Activated T-helper 2 cell treated with anti-CD3 and anti-CD28 coated beads, Interferon-gamma antibody, Interleukin-2, Interleukin-4, amounts not matched to agents 10 μg/mL and 5 μg/mL and 100 μg/mL, durations not matched to agents 14 hours and 24 hours and 36 hours (primary cell): ENCODE results near the gene TUBAL3. TPM values are rescaled to one million over a fixed set of nuclear protein-coding genes. Genes with fewer than 3 reads are reported as not detected.
A peak's percentile ranks its signal among the peaks of the same experiment; 100 is the strongest.
"Not testable (repeated sequence)": the region's sequence is repeated elsewhere in the genome, so short reads cannot be mapped to it uniquely, and the experiment has no call there.

ENCODE experiments used
- DNase-seq: peaks from one replicate; pipeline ENCODE4 v3.0.0; 2021; ENCODE audit warnings: low spot score
- H3K27ac Mint-ChIP-seq: one replicate; pipeline ENCODE4 v1.8.0; 2021; ENCODE audit warnings: mixed read lengths
- H3K27me3 Mint-ChIP-seq: one replicate; pipeline ENCODE4 v1.8.0; 2021; ENCODE audit warnings: low read depth, mixed read lengths
- H3K36me3 Mint-ChIP-seq: one replicate; pipeline ENCODE4 v1.8.0; 2021; ENCODE audit warnings: low read depth, mixed read lengths
- H3K4me1 Mint-ChIP-seq: one replicate; pipeline ENCODE4 v1.8.0; 2021; ENCODE audit warnings: low read depth, mixed read lengths
- H3K4me3 Mint-ChIP-seq: one replicate; pipeline ENCODE4 v1.8.0; 2021; ENCODE audit warnings: low read depth, mild to moderate bottlenecking, moderate library complexity, mixed read lengths
- H3K9me3 Mint-ChIP-seq: one replicate; pipeline ENCODE4 v1.8.0; 2021; ENCODE audit warnings: mixed read lengths
- intact Hi-C: fragments of 100-400 bp; cut with micrococcal nuclease; formaldehyde crosslinking; loops from one replicate; pipeline ENCODE4 v1.15.1; 2023
- total RNA-seq: library from RNA; stranded (reverse); gene quantifications from 2 replicates; pipeline ENCODE4 v1.2.3, GENCODE V29; 2022

TUBAL3 gene
- total RNA-seq, 1 donor from 2014 or later = not detected

DNA sequence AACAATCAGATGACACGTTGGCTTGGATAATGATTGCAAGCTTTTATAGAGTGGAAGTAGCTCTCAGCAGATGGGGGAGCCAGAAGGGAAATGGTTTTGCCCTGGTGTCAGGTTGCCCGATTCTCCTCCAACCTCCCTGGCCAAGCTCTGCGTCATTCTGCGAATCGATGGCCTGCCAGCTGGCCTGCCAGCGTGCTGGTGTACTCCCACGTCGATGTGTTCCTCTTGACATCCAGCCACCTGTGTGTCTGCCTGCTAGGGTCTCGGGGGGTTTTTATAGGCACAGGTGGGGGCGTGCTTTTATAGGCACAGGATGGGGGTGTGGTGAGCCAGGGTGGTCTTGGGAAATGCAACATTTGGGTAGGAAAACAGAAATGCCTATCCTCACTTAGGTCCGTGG lies 12.4 kb upstream of the TUBAL3 start:
- intact Hi-C loops = no loop called here

DNA sequence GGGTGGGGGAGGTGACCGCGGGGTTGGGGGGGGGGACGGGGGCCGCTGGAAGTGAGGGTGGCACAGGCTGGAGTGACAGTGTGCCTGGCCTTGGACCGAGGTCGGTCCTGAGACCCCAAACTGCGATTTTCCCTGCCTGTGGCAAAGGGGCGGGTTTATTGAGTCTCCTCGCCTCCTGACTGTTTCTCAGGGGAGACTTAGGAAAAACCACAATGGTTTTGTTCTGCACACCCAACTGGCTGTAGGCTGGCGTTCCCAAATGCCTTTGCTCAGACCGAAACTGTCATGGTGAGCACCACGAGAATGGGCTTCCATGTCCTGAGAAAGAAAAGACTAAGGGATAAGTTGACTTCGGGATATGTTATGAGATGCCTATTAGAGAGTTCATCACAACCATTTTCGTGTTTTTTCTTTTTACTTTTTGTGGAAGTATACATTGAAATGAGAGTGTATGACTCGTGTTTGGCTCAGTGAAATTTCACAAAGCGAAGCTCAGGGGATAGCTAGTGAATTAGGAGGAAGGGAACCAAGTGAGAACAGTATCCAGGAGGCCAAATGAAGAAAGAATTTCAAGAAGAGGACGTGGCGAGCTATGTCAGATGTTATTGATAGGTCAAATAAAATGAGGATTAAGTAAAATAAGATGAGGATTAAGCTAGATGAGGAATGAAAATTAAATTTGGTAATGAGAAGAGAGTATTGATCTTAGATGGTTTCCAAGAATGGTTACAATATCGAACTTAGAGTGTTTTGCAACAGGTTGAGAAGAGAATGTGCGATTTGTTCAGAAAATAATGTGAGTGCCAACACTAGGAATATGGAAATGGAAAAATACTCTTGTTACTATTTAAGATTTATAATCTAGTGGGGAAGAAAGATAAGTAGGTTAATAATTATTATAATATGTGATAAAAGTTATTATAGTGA lies 8.6 kb upstream of the TUBAL3 start:
- Mint-ChIP-seq H3K9me3 (peaks cover 10% of the 10 kb centered on the region), H3K27ac (no peak overlapping the region), H3K4me3 (no peak overlapping the region), H3K4me1 (peaks cover 12% of the 10 kb centered on the region), H3K36me3 (peaks cover 20% of the 10 kb centered on the region), H3K27me3 (peaks cover 17% of the 10 kb centered on the region)
- intact Hi-C loops = no loop called here
- DNase-seq = no peak

More for the DNA sequence above, 12.4 kb upstream of the TUBAL3 start:
- DNase-seq = no peak
- Mint-ChIP-seq H3K27ac (no peak overlapping the region), H3K36me3 (peaks cover 46% of the 10 kb centered on the region), H3K4me1 (peaks cover 14% of the 10 kb centered on the region), H3K9me3 (peaks cover 32% of the 10 kb centered on the region), H3K27me3 (no peaks in the 10 kb centered on the region), H3K4me3 (no peak overlapping the region)

DNA sequence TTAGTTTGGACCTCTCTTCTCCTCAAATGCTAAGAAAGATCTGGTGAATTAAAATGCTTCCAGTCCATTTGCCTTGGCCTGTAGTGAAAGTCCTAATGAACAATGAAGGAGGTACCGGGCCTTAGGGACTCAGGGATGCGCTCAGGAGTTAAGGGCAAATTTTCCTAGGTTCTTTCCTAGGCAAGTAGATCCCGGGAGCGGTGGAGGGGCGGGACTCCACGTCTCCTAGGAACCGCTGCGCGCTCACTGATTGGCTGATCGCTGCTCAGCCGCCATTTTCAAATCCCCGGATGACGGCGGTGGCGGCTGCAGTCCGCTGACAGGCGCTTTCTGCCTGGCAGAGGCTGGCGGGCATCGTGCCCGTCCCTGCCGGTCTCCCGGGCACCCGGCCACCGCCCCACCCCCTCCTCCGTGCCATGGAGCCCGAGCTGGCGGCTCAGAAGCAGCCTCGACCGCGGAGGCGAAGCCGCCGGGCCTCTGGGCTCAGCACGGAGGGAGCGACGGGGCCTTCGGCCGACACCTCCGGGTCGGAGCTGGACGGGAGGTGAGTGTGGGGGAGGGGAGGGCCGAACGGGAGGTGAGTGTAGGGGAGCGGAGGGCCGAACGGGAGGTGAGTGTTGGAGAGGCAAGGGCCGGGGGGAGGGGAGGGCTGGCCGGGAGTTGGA lies 7.8 kb upstream of the TUBAL3 start, which contains the start of gene NET1:
NET1 (plus strand) TSS at position 281 of the 665 bp plus-strand sequence; CDS start at position 417, 136 bp downstream.
- peaks cover 12% of the 10 kb centered on the region for H3K36me3 Mint-ChIP-seq
- DNase-seq = peak; percentile 71
- no peak within 1 kb of the TSS for H3K27ac Mint-ChIP-seq
- H3K9me3 Mint-ChIP-seq = peaks cover 1% of the 10 kb centered on the region
- peak within 1 kb of the TSS; percentile 82 for H3K4me3 Mint-ChIP-seq
- intact Hi-C loops = no loop called here
- H3K4me1 Mint-ChIP-seq = peaks cover 10% of the 10 kb centered on the region
- peaks cover 22% of the 10 kb centered on the region for H3K27me3 Mint-ChIP-seq

DNA sequence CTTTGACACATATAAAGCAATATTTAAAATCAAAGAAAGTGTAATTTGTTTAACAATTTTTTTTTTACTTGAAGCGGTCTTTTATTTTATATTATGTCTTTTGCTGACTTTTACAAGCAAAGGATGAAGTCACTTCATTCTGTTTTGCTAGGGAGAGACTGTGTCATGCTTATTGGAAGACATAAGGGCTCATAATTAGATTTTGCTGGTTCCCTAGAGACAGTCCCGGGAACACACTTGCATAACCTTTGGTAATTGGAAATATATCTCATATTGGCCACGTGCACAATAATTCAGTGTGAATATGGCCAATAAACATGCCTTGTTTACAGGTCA lies 7.3 kb upstream of the TUBAL3 start:
- no peak for DNase-seq
- H3K4me3 Mint-ChIP-seq = peak overlapping the region; percentile 82
- no peak overlapping the region for H3K27ac Mint-ChIP-seq
- no peaks in the 10 kb centered on the region for H3K9me3 Mint-ChIP-seq
- peaks cover 7% of the 10 kb centered on the region for H3K36me3 Mint-ChIP-seq
- H3K27me3 Mint-ChIP-seq = peaks cover 22% of the 10 kb centered on the region
- intact Hi-C loops = no loop called here
- peaks cover 10% of the 10 kb centered on the region for H3K4me1 Mint-ChIP-seq

DNA sequence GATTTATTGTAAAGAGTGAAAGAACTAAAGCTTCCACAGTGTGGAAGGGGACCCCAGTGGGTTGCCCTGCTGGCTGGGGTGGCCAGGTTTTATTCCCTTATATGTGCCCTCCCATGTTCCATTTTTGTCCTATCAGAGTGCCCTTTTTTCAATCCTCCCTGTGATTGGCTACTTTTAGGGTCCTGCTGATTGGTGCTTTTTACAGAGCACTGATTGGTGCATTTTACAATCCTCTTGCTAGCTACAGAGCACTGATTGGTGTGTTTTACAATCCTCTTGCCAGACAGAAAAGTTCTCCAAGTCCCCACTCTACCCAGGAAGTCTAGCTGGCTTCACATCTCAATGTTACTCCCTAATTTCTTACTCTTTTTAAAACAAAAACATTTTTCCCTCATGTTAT lies 6.2 kb upstream of the TUBAL3 start:
- H3K4me3 Mint-ChIP-seq, H3K4me1 Mint-ChIP-seq, H3K36me3 Mint-ChIP-seq, DNase-seq, H3K9me3 Mint-ChIP-seq, intact Hi-C loops, H3K27ac Mint-ChIP-seq: not testable (repeated sequence)
- peaks cover 22% of the 10 kb centered on the region for H3K27me3 Mint-ChIP-seq

DNA sequence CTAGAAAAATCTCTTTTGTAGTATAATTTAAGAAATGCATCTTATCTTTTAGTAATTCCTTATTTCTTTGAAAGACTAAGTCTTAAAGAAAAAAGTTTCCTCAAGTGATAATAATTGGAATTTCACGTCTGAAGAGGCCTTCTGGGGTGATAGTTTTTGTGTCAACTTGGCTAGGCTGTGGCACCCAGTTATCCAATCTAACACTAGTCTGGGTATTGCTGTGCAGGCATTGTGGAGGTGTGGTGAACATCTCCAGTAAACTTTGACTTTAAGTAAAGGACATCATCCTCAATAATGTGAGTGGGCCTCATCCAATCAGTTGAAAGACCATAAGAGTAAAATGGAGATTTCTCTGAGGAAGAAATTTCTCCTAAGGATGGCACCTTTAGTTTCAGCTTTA lies 2.3 kb upstream of the TUBAL3 start:
- H3K27me3 Mint-ChIP-seq = peaks cover 36% of the 10 kb centered on the region
- no peak overlapping the region for H3K4me3 Mint-ChIP-seq
- H3K27ac Mint-ChIP-seq = no peak overlapping the region
- intact Hi-C loops = no loop called here
- peaks cover 1% of the 10 kb centered on the region for H3K4me1 Mint-ChIP-seq
- H3K36me3 Mint-ChIP-seq = no peaks in the 10 kb centered on the region
- H3K9me3 Mint-ChIP-seq = no peaks in the 10 kb centered on the region
- DNase-seq = no peak

DNA sequence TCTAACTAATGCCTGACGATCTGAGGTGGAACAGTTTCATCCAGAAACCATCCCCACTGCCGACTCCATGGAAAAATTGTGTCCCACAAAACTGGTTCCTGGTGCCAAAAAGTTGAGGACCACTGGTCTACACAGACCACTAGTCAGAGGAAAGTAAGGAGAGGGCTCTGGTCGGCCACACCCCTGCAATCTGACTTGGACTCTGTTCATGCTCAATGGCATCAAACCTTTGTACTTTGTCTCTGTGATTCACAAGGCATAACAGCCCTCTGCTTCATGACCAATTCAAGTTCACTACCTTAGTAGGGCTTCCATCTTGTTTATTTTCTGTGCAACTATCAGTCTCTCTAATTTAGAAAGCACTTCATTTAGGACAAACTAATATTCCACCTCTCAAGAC lies 1.8 kb downstream of the TUBAL3 start:
- H3K4me3 Mint-ChIP-seq = no peak overlapping the region
- no peaks in the 10 kb centered on the region for H3K36me3 Mint-ChIP-seq
- H3K27ac Mint-ChIP-seq = no peak overlapping the region
- peaks cover 31% of the 10 kb centered on the region for H3K27me3 Mint-ChIP-seq
- no peaks in the 10 kb centered on the region for H3K4me1 Mint-ChIP-seq
- no peaks in the 10 kb centered on the region for H3K9me3 Mint-ChIP-seq
- intact Hi-C loops = no loop called here
- no peak for DNase-seq

DNA sequence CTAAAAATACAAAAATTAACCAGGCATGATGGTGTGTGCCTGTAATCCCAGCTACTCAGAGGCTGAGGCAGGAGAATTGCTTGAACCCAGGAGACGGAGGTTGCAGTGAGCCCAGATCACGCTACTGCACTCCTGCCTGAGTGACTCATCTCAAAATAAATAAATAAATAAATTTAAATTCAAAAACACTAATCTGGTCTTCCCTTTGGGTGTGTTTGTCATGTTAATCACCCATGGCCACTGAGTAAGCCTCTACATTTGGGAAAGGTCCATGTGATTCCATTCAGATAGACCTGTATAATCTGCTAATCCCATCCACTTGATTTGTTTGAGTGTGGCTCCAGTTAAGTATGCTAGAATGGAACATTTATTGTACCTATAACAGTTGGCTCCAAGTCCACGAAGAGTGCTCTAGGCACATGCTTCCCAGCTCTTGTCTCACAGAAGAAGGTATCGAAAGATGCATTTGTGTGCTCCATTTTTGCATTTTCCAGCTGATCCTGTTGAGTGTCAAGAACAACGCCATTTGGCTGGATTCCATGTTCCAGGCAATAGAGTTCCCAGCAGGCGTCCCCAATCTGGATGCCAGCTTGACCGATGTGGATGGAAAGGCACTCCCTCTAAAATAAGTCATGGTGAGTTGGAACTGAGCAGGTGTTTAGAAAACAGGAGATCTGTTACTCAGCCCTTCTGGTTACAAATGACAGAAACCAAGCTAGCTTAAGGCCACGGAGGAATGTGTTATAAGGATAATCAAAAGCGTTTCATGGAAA lies 4.0 kb downstream of the TUBAL3 start:
- Mint-ChIP-seq H3K9me3 (no peaks in the 10 kb centered on the region), H3K4me1 (no peaks in the 10 kb centered on the region), H3K27ac (no peak overlapping the region), H3K27me3 (peaks cover 36% of the 10 kb centered on the region), H3K4me3 (no peak overlapping the region), H3K36me3 (no peaks in the 10 kb centered on the region)
- intact Hi-C loops = no loop called here
- DNase-seq = no peak

DNA sequence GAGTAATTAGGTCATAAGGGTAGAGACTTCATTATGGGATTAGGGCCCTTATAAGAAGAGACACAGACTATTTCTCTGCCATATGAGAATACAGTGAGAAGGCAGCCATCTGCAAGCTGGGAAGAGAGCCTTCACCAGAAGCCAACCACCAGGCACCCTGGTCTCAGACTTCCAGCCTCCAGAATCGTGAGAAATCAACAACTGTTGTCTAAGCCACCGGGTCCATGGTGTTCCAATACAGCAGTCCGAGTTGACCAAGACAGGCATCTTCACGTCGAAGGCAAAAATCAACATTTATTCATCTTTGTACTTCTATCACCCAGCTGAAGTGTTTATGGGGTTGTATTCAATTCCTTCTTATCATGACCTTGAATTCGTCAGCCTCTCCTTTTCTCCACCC lies 5.3 kb downstream of the TUBAL3 start:
- Mint-ChIP-seq H3K9me3 (no peaks in the 10 kb centered on the region), H3K4me1 (no peaks in the 10 kb centered on the region), H3K36me3 (no peaks in the 10 kb centered on the region), H3K4me3 (no peak overlapping the region), H3K27me3 (peaks cover 33% of the 10 kb centered on the region), H3K27ac (no peak overlapping the region)
- intact Hi-C loops = no loop called here
- no peak for DNase-seq

DNA sequence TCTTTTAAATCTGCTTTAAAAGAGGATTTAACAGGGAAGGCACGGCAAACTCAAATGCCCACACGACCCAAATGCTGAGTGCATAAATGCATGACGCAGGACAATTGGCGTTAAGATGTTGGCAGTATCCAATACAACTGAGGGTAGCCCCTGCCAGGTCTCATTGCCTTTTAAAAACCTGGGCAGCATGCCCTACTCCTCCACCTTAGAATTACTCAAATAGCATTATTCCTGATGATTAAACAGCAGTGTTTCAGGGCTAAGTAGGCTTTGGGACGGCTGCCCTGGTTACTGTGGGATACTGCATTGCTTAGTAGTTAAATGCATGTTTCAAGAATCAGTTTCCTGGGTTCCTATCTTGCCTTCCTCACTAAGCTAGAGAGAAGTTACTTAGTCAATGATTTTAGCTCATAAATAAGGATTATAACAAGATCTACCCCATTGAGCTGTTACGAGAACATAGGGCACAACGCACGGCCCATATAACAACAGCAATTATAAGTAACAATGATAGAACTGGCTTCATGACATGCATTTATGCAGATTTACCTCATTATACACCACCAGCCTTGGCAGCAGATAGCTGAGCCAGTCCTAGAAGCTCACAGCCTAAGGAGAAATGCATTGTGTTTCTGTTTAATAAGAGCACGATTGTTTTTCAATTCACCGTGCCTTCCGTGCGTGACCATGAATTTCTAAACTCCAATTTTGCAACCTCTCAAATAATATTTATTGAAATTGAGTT lies 7.9 kb downstream of the TUBAL3 start:
- no peak overlapping the region for H3K4me3 Mint-ChIP-seq

DNA sequence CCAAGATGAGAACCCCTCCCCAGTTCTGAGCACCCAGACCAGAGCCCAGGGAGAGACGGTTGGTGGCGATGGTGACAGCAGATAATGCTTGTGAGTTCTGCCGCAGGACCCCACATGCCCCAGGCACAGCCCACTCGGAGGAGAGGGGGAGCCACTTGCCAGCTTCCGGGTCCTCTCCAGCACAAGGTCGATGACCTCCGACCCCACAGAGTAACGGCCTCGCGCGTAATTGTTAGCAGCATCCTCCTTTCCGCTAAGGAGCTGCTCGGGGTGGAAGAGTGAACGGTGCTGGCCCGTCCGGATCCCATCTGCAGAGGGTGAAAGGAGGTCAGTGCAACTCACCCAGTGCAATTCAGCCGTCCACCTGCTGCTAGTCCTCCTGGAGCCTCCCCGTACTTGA lies 9.5 kb downstream of the TUBAL3 start:
- Mint-ChIP-seq H3K27ac (no peak overlapping the region), H3K9me3 (peaks cover 23% of the 10 kb centered on the region), H3K27me3 (peaks cover 18% of the 10 kb centered on the region), H3K36me3 (peaks cover 3% of the 10 kb centered on the region), H3K4me3 (no peak overlapping the region), H3K4me1 (no peaks in the 10 kb centered on the region)
- DNase-seq = no peak
- intact Hi-C loops = no loop called here

More for the DNA sequence above, 7.9 kb downstream of the TUBAL3 start:
- H3K9me3 Mint-ChIP-seq = peaks cover 8% of the 10 kb centered on the region
- intact Hi-C loops = no loop called here
- no peaks in the 10 kb centered on the region for H3K4me1 Mint-ChIP-seq
- H3K27ac Mint-ChIP-seq = no peak overlapping the region
- DNase-seq = no peak
- no peaks in the 10 kb centered on the region for H3K36me3 Mint-ChIP-seq
- peaks cover 22% of the 10 kb centered on the region for H3K27me3 Mint-ChIP-seq

DNA sequence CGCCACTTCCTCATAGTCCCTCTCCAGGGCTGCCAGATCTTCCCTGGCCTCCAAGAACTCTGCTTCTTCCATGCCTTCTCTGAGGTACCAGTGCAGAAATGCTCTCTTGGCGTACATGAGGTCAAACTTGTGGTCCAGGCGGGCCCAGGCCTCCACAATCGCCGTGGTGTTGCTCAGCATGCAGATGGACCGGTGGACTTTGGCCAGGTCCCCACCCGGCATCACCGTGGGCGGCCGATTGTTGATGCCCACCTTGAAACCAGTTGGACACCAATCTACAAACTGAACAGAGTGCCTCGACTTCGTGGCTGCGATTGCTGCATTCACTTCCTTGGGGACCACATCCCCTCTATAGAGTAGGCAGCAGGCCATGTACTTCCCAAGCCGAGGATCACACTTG lies 11.1 kb downstream of the TUBAL3 start:
- no peak overlapping the region for H3K27ac Mint-ChIP-seq
- peaks cover 8% of the 10 kb centered on the region for H3K27me3 Mint-ChIP-seq
- no peak overlapping the region for H3K4me3 Mint-ChIP-seq
- H3K9me3 Mint-ChIP-seq = peaks cover 39% of the 10 kb centered on the region
- no peaks in the 10 kb centered on the region for H3K4me1 Mint-ChIP-seq
- DNase-seq = no peak
- intact Hi-C loops = no loop called here
- peaks cover 3% of the 10 kb centered on the region for H3K36me3 Mint-ChIP-seq
